ENCODE results near the gene SZRD1.
"Not testable (repeated sequence)": the region's sequence is repeated elsewhere in the genome, so short reads cannot be mapped to it uniquely, and the experiment has no call there.

SZRD1 gene, protein sequence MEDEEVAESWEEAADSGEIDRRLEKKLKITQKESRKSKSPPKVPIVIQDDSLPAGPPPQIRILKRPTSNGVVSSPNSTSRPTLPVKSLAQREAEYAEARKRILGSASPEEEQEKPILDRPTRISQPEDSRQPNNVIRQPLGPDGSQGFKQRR

GRCh38 chr1:16366722-16367257 lies at the start of gene SZRD1:
Gene SZRD1, plus strand, starts transcription at chr1:16367242. Its CDS starts 16 bp downstream, at chr1:16367258.
- peak; percentile 96 for DNase-seq

DNA sequence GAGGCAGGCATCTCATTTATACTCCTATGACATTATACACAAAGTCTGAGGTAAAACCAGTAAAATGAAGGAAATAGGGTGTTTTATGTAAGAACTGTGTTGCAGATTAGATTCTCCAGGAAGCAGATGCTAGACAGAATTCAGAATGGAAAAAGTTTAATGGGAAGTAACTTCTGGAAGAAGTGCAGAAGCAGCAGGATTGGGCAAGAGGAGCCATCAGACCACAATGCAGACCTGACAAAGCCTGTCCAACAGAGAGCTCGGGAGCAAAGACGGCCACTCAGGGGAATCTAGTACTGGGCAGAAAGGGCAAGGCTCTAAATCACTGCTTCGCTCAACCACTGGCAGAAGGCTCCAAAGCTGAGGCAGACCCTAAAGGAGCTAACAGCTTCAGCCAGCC lies 48.5 kb upstream of the SZRD1 start:
- DNase-seq: no peak

DNA sequence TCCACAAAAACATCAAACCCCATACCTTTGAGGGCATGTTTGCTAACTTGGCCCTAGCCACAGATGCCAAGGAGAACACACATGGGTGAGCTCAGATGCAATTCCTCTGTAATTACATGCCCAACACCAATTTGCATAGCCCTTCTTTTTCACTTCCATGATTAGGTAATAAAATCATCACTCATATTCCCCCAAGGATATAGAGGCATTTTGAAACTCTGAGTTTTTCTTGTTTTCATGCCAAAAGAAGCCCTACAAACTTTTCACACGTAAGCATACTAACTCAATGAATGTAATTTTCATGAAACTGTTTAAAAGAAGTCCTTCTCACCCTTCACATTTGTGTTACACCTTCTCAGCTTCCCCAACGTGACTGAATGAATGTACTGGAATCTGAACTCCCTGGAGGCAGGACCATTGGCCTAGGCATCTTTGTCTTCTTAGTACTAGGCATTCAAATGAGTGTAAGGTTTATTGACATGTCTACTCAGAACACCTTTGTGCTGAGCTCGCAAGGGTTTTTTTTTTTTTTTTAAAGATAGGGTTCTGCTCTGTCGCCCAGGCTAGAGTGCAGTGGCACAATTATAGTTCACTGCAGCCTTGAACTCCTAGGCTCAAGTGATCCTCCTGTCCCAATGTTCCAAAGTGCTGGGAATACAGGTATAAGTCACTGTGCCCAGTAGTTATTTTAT lies 45.7 kb upstream of the SZRD1 start:
- DNase-seq: no peak

DNA sequence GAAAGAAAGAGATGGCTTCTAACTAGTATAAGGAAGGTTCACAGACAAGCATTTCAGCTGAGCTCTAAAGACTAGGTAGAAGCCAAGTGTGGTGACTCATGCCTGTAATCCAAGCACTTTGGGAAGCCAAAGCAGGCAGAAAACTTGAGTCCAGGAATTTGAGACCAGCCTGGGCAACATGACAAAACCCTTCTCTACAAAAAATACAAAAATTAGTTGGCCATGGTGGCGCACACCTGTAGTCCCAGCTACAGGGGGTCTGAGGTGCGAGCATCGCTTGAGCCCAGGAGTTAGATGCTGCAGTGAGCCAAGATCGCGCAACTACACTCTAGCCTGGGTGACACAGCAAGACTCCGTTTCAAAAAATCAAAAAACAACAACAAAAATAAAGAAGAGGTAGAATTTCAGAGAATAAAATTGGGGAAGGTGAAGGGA lies 42.6 kb upstream of the SZRD1 start:
- no peak for DNase-seq

GRCh38 chr1:16326833-16327404 lies 40.1 kb upstream of the SZRD1 start:
- DNase-seq: no peak

- no peak for DNase-seq
Observed at GRCh38 chr1:16334655-16335340, 32.2 kb upstream of the SZRD1 start.

- DNase-seq: no peak
Observed at GRCh38 chr1:16338961-16339360, 28.1 kb upstream of the SZRD1 start.

- DNase-seq: no peak
Observed at GRCh38 chr1:16340673-16341072, 26.4 kb upstream of the SZRD1 start.

DNA sequence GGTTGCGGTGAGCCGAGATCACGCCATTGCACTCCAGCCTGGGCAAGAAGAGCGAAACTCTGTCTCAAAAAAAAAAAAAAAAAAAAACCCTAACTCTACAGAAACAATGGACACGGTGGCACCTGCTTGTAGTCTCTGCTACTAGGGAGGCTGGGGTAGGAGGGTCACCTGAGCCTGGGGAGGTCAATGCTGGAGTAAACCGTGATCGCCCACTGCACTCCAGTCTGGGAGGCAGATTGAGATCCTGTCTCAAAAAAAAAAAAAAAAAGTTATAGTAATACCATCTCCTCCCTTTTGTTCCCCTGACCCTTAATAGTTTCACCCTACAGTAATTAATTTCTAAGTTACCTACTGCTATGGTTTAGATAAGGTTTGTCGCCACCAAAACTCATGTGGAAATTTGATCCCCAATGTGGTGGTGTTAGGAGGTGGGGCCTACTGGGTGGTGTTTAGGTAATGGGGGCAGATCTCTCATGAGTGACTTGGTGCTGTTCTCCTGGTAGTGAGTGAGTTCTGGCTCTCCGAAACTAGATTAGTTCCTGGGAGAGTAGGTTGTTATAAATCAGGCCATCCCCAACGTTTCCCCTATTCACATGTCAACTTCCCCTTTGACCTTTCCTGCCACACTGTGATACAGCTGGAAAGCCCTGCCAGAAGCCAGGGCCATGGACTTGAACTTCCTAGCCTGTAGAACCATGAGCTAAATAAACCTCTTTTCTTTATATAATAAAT lies 24.5 kb upstream of the SZRD1 start:
- DNase-seq: no peak

DNA sequence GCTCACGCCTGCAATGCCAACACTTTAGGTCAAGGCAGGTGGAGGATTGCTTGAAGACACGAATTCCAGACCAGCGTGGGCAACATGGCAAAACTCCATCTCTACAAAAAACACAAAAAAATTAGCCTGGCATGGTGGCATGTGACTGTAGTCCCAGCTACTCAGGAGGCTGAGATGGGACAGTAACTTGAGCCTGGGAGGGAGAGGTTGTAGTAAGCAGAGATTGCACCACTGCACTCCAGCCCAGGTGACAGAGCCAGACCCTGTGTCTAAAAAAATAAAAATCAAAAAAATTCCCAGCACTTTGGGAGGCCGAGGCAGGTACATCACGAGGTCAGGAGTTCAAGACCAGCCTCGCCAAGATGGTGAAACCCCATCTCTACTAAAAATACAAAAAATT lies 23.8 kb upstream of the SZRD1 start:
- DNase-seq: not testable (repeated sequence)

DNA sequence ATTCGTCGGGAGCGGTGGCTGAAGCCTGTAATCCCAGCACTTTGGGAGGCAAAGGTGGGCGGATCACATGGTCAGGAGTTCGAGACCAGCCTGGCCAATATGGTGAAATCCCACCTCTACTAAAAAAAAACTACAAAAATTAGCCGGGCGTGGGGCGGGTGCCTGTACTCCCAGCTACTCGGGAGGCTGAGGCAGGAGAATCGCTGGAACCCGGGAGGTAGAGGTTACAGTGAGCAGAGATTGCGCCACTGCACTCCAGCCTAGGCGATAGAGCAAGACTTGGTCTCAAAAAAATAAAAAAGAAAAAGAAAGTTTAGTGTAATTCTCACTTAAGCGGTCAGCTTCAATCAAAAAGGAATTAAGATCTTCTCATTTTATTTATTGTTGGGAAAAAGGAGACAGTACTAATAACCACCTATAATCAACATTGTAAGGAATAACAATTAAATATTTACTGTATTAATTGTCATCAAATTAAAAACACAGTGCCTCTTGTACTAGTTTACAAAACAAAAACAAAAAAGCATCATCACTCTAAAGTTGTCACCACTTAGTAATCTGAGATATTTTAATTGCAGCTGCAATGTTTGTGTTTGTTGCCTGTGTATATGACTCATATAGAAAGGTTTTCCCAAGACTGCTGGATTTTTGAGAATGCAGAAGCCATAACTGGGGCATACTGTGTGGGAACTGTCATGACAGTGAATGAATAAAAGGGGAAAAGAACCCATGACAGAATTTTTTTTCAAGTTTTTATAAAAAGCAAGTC lies 18.4 kb upstream of the SZRD1 start:
- DNase-seq: no peak

DNA sequence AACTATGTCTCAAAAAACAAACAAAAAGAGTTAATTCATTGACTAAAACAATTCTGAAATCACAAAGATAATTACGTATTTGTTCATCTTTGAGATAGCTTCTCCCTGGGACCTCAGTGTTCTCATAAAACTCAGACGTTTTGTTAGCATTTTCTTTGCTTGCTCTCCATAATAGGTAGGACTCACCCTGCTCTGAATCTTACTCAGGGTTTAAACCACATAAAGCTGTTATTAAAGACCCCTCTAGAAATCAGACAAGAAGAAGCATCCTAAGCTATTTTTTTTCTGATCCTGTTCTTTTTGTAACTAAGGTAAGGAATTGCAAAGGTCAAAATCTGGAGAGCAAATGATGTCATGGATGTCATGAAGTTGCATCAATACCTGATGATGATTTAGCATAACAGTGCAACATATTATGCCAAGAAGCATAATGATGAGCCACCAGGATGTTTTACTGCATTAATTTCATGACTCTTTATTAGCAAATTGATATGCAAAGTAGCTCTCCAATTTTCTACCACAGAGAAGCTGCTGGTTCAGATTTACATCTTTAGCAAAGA lies 17.1 kb upstream of the SZRD1 start:
- DNase-seq: no peak

GRCh38 chr1:16351456-16351993 lies 15.5 kb upstream of the SZRD1 start:
- no peak for DNase-seq

GRCh38 chr1:16351994-16352841 lies 14.8 kb upstream of the SZRD1 start, which contains the start of gene FBXO42:
Gene FBXO42, minus strand, starts transcription at chr1:16352480. Its CDS starts 37,062 bp downstream, at chr1:16315418.
- DNase-seq: peak; percentile 90

GRCh38 chr1:16352842-16353535 lies 14.1 kb upstream of the SZRD1 start:
- no peak for DNase-seq

DNA sequence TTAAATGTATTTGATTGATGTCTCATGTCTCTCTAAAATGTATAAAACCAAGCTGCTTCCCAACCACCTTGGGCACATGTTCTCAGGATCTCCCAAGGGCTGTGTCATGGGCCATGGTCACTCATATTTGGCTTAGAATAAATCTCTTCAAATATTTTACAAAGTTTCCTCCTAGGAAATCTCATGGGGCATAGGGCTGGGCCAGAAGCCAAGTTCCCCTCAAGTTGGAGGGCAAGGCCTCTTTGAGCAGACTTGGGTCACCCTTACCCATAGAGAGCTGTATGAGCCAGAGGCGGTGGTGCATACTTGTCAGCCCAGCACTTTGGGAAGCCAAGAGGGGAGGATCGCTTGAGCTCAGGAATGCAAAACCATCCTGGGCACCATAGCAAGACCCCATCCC lies 12.4 kb upstream of the SZRD1 start:
- DNase-seq: no peak

DNA sequence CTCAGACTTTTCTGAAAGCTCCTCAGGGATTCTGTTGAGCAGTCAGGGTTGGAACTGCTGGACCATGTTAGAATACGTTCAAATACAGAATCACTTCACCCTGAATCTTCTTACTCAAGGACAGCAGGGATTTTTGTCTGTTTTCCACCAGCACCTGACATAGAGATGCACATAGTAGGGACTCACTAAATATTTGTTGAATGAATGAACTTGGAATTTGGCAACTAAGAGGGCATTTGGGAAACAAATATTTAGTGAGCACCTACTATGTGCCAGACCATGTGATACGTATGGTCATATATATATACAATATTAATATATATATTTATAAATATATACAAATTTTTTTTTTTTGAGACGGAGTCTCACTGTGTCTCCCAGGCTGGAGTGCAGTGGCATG lies 10.2 kb upstream of the SZRD1 start:
- no peak for DNase-seq

- not testable (repeated sequence) for DNase-seq
Observed at GRCh38 chr1:16365146-16365498, 1.9 kb upstream of the SZRD1 start.

DNA sequence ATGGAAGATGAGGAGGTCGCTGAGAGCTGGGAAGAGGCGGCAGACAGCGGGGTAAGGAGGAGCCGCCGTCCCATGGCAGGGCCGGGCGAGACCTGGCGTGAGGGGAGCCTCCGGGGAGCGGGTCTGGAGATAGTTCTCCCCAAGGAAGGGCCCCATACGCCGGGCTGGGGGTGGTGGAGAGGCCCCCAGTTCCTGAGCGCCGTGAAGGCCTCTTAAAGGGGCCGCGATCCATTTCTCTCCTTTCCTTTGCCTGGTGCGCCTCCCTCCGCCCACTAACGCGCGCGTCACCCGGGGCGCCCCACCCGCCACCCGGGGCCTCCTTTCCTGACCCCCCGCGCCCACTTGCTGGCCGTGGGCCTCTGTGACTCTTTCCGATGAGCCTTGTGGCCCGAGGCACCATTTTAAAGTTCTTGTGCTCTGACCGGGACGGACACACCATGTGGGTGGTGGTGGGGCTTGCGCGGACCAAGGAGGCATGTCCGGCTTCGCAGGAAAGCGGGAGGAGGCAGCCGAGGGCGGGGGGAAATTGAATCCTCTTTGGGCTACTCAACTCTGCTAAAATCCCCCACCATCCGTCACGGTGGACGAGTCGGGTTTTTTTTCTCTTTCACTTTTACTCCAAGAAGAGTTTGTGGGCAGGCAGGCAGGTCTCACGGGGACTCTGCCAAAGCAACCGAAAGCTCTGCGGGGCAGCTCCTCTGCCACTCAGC lies 371 bp downstream of the SZRD1 start:
- no peak for DNase-seq

Measured in activated effector memory CD4-positive, alpha-beta T cell treated with Interleukin-2 at 50 U/mL for 16 hours (primary cell).